Measurements from ENCODE around the gene TMCO5A. TPM values are rescaled to one million over a fixed set of nuclear protein-coding genes. Genes with fewer than 3 reads are reported as not detected.
"Not testable (repeated sequence)": the region's sequence is repeated elsewhere in the genome, so short reads cannot be mapped to it uniquely, and the experiment has no call there.

TMCO5A gene
- total RNA-seq, 1 experiment from 2014 or later, result not detected

GRCh38 chr15:37933666-37934065 lies 774 bp upstream of the TMCO5A start:
- H3K36me3 ChIP-seq, result no peaks in the 10 kb centered on the region
- no peaks in the 10 kb centered on the region for H3K27me3 ChIP-seq
- H3K4me3 ChIP-seq, result no peak overlapping the region
- no peak for DNase-seq
- no peaks in the 10 kb centered on the region for H3K9me3 ChIP-seq

- DNase-seq, result no peak
These were observed 6.4 kb downstream of the TMCO5A start for GRCh38 chr15:37940876-37941275.

GRCh38 chr15:37941779-37942178 lies 7.3 kb downstream of the TMCO5A start:
- Histone ChIP-seq H3K4me3 (no peak overlapping the region), H3K9me3 (no peaks in the 10 kb centered on the region)

More at GRCh38 chr15:37940876-37941275, 6.4 kb downstream of the TMCO5A start:
- H3K9me3 ChIP-seq, result no peaks in the 10 kb centered on the region
- no peak overlapping the region for H3K4me3 ChIP-seq
- H3K27me3 ChIP-seq, result no peaks in the 10 kb centered on the region
- H3K36me3 ChIP-seq, result no peaks in the 10 kb centered on the region

GRCh38 chr15:37951999-37952398 lies 17.6 kb downstream of the TMCO5A start:
- no peaks in the 10 kb centered on the region for H3K27me3 ChIP-seq
- no peak overlapping the region for H3K4me3 ChIP-seq
- no peak for DNase-seq
- H3K9me3 ChIP-seq, result no peaks in the 10 kb centered on the region; the same call in 1 of the 2 replicates
- no peaks in the 10 kb centered on the region for H3K36me3 ChIP-seq

More at GRCh38 chr15:37941779-37942178, 7.3 kb downstream of the TMCO5A start:
- no peak for DNase-seq
- H3K36me3 ChIP-seq, result no peaks in the 10 kb centered on the region
- no peaks in the 10 kb centered on the region for H3K27me3 ChIP-seq

- H3K36me3 ChIP-seq, DNase-seq: not testable (repeated sequence)
These were observed 26.3 kb downstream of the TMCO5A start for GRCh38 chr15:37960742-37961141.

GRCh38 chr15:37967788-37968187 lies 33.3 kb downstream of the TMCO5A start:
- no peak overlapping the region for H3K4me3 ChIP-seq
- DNase-seq, result no peak

More at GRCh38 chr15:37960742-37961141, 26.3 kb downstream of the TMCO5A start:
- not testable (repeated sequence) for H3K27me3 ChIP-seq, H3K4me3 ChIP-seq, H3K9me3 ChIP-seq

GRCh38 chr15:37973856-37974255 lies 39.4 kb downstream of the TMCO5A start:
- Histone ChIP-seq H3K36me3 (no peaks in the 10 kb centered on the region), H3K27me3 (no peaks in the 10 kb centered on the region), H3K9me3 (no peaks in the 10 kb centered on the region; the same call in 1 of the 2 replicates), H3K4me3 (no peak overlapping the region)
- DNase-seq, result no peak

More at GRCh38 chr15:37967788-37968187, 33.3 kb downstream of the TMCO5A start:
- no peaks in the 10 kb centered on the region for H3K27me3 ChIP-seq
- H3K36me3 ChIP-seq, result no peaks in the 10 kb centered on the region
- H3K9me3 ChIP-seq, result no peaks in the 10 kb centered on the region; the same call in 1 of the 2 replicates

GRCh38 chr15:37978231-37978630 lies 43.8 kb downstream of the TMCO5A start:
- Histone ChIP-seq H3K36me3 (no peaks in the 10 kb centered on the region), H3K27me3 (no peaks in the 10 kb centered on the region), H3K9me3 (no peaks in the 10 kb centered on the region), H3K4me3 (no peak overlapping the region)
- DNase-seq, result no peak

GRCh38 chr15:37979671-37980409 lies 45.4 kb downstream of the TMCO5A start:
- no peaks in the 10 kb centered on the region for H3K36me3 ChIP-seq
- DNase-seq, result no peak
- H3K4me3 ChIP-seq, result no peak overlapping the region
- no peaks in the 10 kb centered on the region for H3K27me3 ChIP-seq
- no peaks in the 10 kb centered on the region for H3K9me3 ChIP-seq

- Histone ChIP-seq H3K36me3 (no peaks in the 10 kb centered on the region), H3K9me3 (no peaks in the 10 kb centered on the region), H3K27me3 (no peaks in the 10 kb centered on the region), H3K4me3 (no peak overlapping the region)
- DNase-seq, result no peak
These were observed 46.8 kb downstream of the TMCO5A start for GRCh38 chr15:37981201-37981600.

GRCh38 chr15:37981775-37982174 lies 47.3 kb downstream of the TMCO5A start:
- Histone ChIP-seq H3K36me3 (no peaks in the 10 kb centered on the region), H3K27me3 (no peaks in the 10 kb centered on the region), H3K9me3 (no peaks in the 10 kb centered on the region), H3K4me3 (no peak overlapping the region)
- peak; percentile 11 for DNase-seq

GRCh38 chr15:37984368-37984767 lies 49.9 kb downstream of the TMCO5A start:
- Histone ChIP-seq H3K4me3 (no peak overlapping the region), H3K36me3 (no peaks in the 10 kb centered on the region), H3K9me3 (peaks cover 7% of the 10 kb centered on the region), H3K27me3 (no peaks in the 10 kb centered on the region)
- DNase-seq, result no peak

GRCh38 chr15:37995461-37996347 lies 61.3 kb downstream of the TMCO5A start:
- no peaks in the 10 kb centered on the region for H3K9me3 ChIP-seq
- peak; percentile 60 for DNase-seq
- no peaks in the 10 kb centered on the region for H3K36me3 ChIP-seq
- H3K4me3 ChIP-seq, result no peak overlapping the region
- H3K27me3 ChIP-seq, result no peaks in the 10 kb centered on the region

All from MG63 (cell line).